NCI-H82 treated with DMSO at 0.1 percent for 48 hours (cell line): ENCODE data around the gene KCNAB2.

Source experiments
- DNase-seq: peaks from one replicate; lab custom pipeline; 2025; ENCODE audit not compliant: unreplicated experiment; lab: John Stamatoyannopoulos, UW

Gene KCNAB2

DNA sequence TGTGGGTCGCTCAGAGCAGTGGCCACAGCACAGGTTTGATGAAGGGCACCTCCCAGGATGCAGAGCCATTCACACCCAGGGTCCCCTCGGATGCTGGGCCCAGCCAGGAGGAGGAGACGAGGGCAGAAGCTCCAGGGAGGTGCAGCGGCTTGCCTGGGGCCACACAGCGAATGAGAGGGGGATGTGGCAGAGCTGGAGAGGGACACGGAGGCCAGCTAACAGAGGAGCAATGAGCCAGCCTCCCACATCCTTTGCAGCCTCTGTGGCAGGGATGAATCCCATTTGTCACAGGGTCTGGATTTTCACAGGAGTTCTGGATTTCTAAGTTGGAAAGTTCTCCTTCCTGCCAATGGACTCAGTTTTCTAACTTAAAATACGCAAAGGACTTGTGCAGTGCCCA is 98.5 kb downstream of the KCNAB2 start:
- no peak for DNase-seq

DNA sequence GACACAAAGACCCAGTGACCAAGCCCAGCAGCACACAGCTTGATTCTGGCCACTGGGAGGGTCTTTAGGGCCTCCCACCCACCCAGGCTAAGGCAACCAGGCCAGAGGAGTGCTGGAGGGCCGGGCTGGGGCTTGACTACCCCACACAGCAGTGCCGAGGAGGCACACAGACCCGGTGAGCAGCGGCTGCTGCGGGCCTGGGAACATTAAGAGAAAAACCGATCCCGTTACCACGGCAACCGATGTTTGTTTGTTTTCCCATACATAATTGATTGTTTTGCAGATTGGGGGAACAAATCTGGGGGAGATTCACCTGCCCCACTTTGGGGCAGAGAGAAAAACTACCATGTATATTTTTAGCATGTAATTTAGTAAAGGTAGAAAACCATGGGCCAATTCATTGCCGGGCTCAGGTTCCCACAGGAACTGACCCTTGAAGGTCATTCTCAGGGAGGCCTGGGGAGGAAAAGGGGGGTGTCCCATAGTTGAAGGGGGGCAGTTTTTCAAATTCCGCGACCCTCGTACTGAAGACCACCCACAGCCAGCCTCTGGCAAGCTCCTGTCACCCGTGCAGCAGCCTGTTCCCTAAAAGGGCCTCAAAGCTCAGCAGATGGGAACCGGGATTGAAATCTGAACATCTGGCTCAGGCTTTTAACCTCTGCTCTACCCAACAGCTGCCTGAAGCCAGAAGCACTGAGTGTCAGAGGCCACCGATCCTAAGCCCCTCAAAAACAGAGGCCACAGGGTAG is 99.1 kb downstream of the KCNAB2 start:
- no peak for DNase-seq

DNA sequence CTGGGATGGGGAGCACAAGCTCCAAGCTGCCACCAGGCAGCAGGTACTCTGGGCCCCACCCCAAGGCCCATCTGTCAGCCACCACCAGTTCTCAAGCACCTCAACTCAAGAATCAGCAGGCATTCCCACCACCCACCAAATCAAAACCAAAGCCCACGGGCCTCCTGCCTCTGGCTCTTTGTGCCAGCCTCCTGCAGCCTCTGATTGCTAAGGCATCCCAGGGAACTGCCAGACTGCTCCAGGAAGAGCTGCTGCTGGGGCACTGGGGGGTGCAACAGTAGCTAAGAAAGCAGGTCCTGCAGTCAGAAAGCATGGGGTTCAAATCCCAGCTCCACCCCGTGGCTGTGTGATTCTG is 99.7 kb downstream of the KCNAB2 start:
- no peak for DNase-seq

DNA sequence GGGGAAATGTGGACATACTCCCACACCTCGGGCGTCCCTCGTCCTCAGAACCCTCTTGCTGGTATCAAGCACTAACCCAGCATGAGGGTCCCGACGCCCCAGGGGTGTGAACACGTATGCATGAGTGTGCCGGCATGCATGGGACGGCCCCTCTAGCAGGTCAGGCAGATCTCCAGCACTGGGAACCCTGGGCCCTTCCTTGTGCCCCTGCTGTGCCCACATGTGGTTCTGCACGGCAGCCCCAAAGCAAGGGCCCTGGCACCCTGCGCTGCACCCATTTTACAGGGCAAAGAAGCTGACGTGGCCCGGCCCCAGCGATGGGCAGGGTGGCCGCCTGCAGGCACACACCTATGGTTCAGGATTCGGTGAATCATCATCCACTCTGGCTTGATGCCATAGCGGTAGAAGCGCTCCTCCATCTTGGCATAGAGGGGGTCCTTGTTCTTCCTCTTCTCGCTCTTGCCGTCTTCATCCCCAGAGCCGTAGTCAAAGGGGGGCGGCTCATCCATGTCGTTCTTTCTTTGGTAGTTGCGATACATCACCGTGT is 100.2 kb downstream of the KCNAB2 start:
- DNase-seq = no peak

DNA sequence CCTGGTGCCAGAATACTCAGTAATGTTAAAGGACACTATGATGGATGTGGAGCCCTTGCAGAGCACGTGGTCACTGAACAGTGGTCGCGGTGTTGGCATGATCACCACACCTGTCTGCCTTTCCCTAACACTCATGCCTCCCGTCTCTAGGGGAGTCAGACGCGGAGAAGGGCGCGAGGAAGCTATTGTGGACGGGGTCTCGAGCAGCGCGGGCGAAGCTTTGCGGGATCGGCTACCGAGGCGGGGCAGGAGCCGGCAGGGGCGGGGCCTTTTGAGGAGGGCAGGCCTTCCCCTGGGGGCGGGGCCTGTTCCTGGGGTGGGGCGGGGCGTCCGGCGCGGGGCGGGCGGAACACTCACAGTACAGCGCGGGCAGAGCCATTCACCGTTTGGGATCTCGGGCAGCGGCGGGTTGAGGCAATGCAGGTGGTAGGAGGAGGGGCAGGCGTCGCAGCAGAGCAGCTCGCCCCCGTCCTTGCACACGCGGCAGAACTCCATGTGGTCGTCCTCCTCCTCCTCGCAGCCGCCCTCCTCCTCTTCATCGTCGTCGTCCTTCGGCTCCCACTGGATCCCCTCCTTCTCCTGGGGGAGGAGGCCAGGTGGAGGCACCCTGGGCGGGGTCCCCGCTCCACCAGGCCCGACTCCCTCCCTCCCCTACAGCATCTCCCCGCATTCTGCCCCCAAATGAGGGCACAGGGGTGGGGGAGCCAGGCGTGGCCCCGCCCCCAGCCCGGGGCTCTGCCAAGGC is 103.0 kb downstream of the KCNAB2 start:
- peak; percentile 49 for DNase-seq

DNA sequence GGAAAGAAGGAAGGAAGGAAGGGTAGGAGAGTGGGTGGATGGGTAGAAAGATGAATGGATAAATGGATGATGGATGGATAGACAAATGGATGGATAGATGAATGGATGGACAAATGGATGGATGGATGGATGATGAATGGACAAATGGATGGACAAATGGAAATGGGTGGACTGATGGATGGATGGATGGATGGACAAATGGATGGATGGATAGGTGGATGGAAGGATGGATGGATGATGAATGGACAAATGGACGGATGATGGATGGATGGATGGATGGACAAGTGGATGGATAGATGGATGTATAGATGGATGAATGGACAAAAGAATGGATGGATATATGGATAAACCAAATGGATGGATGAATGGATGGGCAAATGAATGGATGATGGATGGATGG is 103.9 kb downstream of the KCNAB2 start:
- DNase-seq = no peak

DNA sequence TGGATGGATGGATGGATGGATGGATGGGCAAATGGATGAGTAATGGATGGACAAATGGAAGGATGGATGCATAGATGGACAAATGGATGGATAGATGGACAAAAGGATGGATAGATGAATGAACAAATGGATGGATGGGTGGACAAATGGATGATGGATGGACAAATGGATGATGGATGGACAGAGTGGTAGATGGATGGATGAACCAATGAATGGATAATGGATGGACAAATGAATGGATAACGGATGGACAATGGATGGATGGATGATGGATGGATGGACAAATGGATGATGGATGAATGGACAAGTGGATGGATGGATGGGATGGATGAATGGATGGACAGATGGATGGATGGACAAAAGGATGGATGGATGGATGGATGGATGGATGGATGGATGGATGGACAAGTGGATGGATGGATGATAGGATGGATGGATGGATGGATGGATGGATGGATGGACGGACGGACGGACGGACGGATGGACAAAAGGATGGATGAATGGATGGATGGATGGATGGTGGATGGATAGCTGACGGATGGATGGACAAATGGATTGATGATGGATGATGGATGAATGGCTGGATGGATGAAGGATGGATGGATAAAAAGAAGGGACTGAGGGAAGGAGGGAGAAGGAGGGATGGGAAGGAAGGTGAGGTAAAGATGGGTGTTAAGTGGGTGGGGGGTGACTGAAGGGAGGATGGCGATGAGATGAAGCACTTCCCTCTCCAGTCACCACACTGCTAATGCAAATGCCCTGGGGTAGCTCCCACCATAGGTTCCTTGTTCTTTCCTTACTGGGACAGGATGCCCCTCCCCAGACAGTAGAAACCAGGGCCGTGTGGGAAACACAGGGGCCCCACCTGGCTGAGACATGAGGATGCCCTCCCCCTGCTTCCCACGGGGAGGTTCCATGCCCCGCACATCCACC is 104.6 kb downstream of the KCNAB2 start:
- DNase-seq = no peak
